Esophagus squamous epithelium (tissue), 5 donors: ENCODE results near the gene ANKFY1. TPM values are rescaled to one million over a fixed set of nuclear protein-coding genes. Genes with fewer than 3 reads are reported as not detected.

Source experiments
- DNase-seq: peaks from one replicate; lab custom pipeline; 2025; lab: John Stamatoyannopoulos, UW
- H3K27ac ChIP-seq, 4 donors: fragments of 200-600 bp; sonication (generic); one replicate each; pipeline ENCODE4 v1.5.1; 2016 to 2019; ENCODE audit warnings: mild to moderate bottlenecking in 1 of 4
- H3K27me3 ChIP-seq, 4 donors: fragments of 200-600 bp; sonication (generic); 1 replicate in 3 of 4; 2 replicates in 1 of 4; pipeline versions ENCODE4 v1.5.1 to v1.6.0; 2017 to 2021; ENCODE audit warnings: antibody characterized with exemption in 1 of 4
- H3K36me3 ChIP-seq, 3 donors: fragments of 200-600 bp; sonication (generic); one replicate each; pipeline ENCODE4 v1.5.1; 2016 to 2019
- H3K4me1 ChIP-seq, 3 donors: fragments of 200-600 bp; sonication (generic); one replicate each; pipeline ENCODE4 v1.5.1; 2017 to 2019
- H3K4me3 ChIP-seq, 4 donors: fragments of 200-600 bp; sonication (generic); 1 replicate in 3 of 4; 2 replicates in 1 of 4; pipeline ENCODE4 v1.5.1; 2016 to 2019; ENCODE audit warnings: mild to moderate bottlenecking in 2 of 4, moderate library complexity in 1 of 4
- H3K9me3 ChIP-seq, 3 donors: fragments of 200-600 bp; sonication (generic); one replicate each; pipeline ENCODE4 v1.5.1; 2016 to 2019
- CTCF ChIP-seq, 6 experiments: fragments of 450-650 bp in 4 of 6; fragments of 200-600 bp in 2 of 6; sonication (generic) in 2 of 6; IDR thresholded peaks; one replicate each; pipeline ENCODE4 v1.5.1; 2016 to 2019; ENCODE audit warnings: antibody characterized with exemption in 6 of 6, mild to moderate bottlenecking in 4 of 6, moderate library complexity in 4 of 6
- POLR2A ChIP-seq, 4 donors: fragments of 450-650 bp; IDR thresholded peaks; one replicate each; pipeline ENCODE4 v1.6.1; 2017; ENCODE audit warnings: antibody characterized with exemption in 4 of 4, mild to moderate bottlenecking in 4 of 4, moderate library complexity in 3 of 4
- WGBS, 2 donors: methylation state at CpG; one replicate each; pipeline ENCODE4 v1.1.5; 2018; 5-methylcytosine and 5-hydroxymethylcytosine counted together
- intact Hi-C: fragments of 100-400 bp; cut with DNase I; formaldehyde crosslinking; loops from one replicate; pipeline ENCODE4 v1.15.0; 2022
- total RNA-seq, 4 donors: library from RNA; depleted of rRNA; stranded (reverse); fragments of >200 nt; gene quantifications; one replicate each; pipeline ENCODE4 v1.1.0, GENCODE V29; 2016
- donor health status: DM: yes; HTN: yes; CAD: no.

ANKFY1 gene
- total RNA-seq, 4 donors from 2014 or later: 21.0 to 34.7 (median 26.4) TPM

GRCh38 chr17:4221163-4221562 is 42.6 kb downstream of the ANKFY1 start:
- H3K27me3 ChIP-seq: no peaks in the 10 kb centered on the region
- no peak for TF ChIP-seq CTCF (IDR thresholded peaks at IDR 0.05)
- no peak for TF ChIP-seq POLR2A (IDR thresholded peaks at IDR 0.05)
- H3K9me3 ChIP-seq: no peaks in the 10 kb centered on the region
- peaks cover 0 to 19% (median 11%) of the 10 kb centered on the region in 3 donors for H3K4me1 ChIP-seq
- H3K4me3 ChIP-seq: no peak overlapping the region
- DNase-seq: no peak
- 76 to 87% methylated on average over 4 of the region's 4 CpGs for WGBS, 2 donors
- peaks cover 4 to 54% (median 4%) of the 10 kb centered on the region in 3 donors for H3K36me3 ChIP-seq
- H3K27ac ChIP-seq: peak overlapping the region in 3 of 4 donors; percentile 21 to 53 (median 45)
- intact Hi-C loops: no loop called here

- no peak for TF ChIP-seq POLR2A (IDR thresholded peaks at IDR 0.05)
- TF ChIP-seq CTCF (IDR thresholded peaks at IDR 0.05): no peak
- H3K27ac ChIP-seq: peak overlapping the region in 3 of 4 donors; percentile 45 to 65 (median 53)
- no peaks in the 10 kb centered on the region for H3K27me3 ChIP-seq
- H3K4me1 ChIP-seq: peaks cover 0 to 24% (median 11%) of the 10 kb centered on the region in 3 donors
- H3K4me3 ChIP-seq: no peak overlapping the region
- intact Hi-C loops: no loop called here
- DNase-seq: no peak
- no peaks in the 10 kb centered on the region for H3K9me3 ChIP-seq
- 71 to 76% methylated on average over 7 of the region's 7 CpGs for WGBS, 2 donors
- peaks cover 4 to 53% (median 4%) of the 10 kb centered on the region in 3 donors for H3K36me3 ChIP-seq
These were observed 43.1 kb downstream of the ANKFY1 start for GRCh38 chr17:4220655-4221054.

GRCh38 chr17:4219241-4219640 is 44.5 kb downstream of the ANKFY1 start:
- H3K4me3 ChIP-seq: no peak overlapping the region
- TF ChIP-seq CTCF (IDR thresholded peaks at IDR 0.05): no peak
- TF ChIP-seq POLR2A (IDR thresholded peaks at IDR 0.05): no peak
- H3K36me3 ChIP-seq: peaks cover 4 to 43% (median 4%) of the 10 kb centered on the region in 3 donors
- H3K4me1 ChIP-seq: peaks cover 0 to 36% (median 14%) of the 10 kb centered on the region in 3 donors
- WGBS, 2 donors: 76 to 80% methylated on average over 3 of the region's 3 CpGs
- peak overlapping the region in 2 of 4 donors; percentile 45 to 53 for H3K27ac ChIP-seq
- intact Hi-C loops: loop anchor here (10.0 kb wide), 1 partner anchor 86 kb away; no protein-coding TSS in a partner anchor
- no peaks in the 10 kb centered on the region for H3K27me3 ChIP-seq
- no peak for DNase-seq
- no peaks in the 10 kb centered on the region for H3K9me3 ChIP-seq

- 67 to 83% methylated on average over 6 of the region's 6 CpGs for WGBS, 2 donors
- intact Hi-C loops: loop anchor here (10.0 kb wide), 1 partner anchor 89 kb away; no protein-coding TSS in a partner anchor
- TF ChIP-seq CTCF (IDR thresholded peaks at IDR 0.05) (no peak), POLR2A (IDR thresholded peaks at IDR 0.05) (no peak)
These were observed 47.8 kb downstream of the ANKFY1 start for GRCh38 chr17:4215882-4216570.

GRCh38 chr17:4214157-4214556 is 49.6 kb downstream of the ANKFY1 start:
- Histone ChIP-seq H3K36me3 (peaks cover 0 to 57% (median 4%) of the 10 kb centered on the region in 3 donors), H3K4me3 (no peak overlapping the region), H3K9me3 (no peaks in the 10 kb centered on the region), H3K4me1 (peaks cover 0 to 17% (median 4%) of the 10 kb centered on the region in 3 donors), H3K27me3 (no peaks in the 10 kb centered on the region), H3K27ac (peak overlapping the region in 3 of 4 donors; percentile 25 to 46 (median 32))
- no peak for TF ChIP-seq CTCF (IDR thresholded peaks at IDR 0.05)
- TF ChIP-seq POLR2A (IDR thresholded peaks at IDR 0.05): no peak
- WGBS, 2 donors: 70 to 77% methylated on average over 6 of the region's 6 CpGs
- DNase-seq: no peak
- intact Hi-C loops: loop anchor here (5.0 to 10.0 kb wide), 2 partner anchors 91 to 198 kb away; no protein-coding TSS in a partner anchor

More at GRCh38 chr17:4215882-4216570, 47.8 kb downstream of the ANKFY1 start:
- H3K4me3 ChIP-seq: no peak overlapping the region
- H3K9me3 ChIP-seq: no peaks in the 10 kb centered on the region
- no peaks in the 10 kb centered on the region for H3K27me3 ChIP-seq
- H3K27ac ChIP-seq: peak overlapping the region in 1 of 4 donors; percentile 38
- peaks cover 0 to 46% (median 0%) of the 10 kb centered on the region in 3 donors for H3K36me3 ChIP-seq
- peaks cover 0 to 33% (median 12%) of the 10 kb centered on the region in 3 donors for H3K4me1 ChIP-seq
- no peak for DNase-seq
